Liver (tissue), 9 donors: Measurements from ENCODE around the gene PTBP3. TPM values are rescaled to one million over a fixed set of nuclear protein-coding genes. Genes with fewer than 3 reads are reported as not detected.

Experiments used
- DNase-seq: peaks from one replicate; pipeline ENCODE4 v3.0.0-alpha.2; 2017; ENCODE audit warnings: low spot score
- H3K27ac ChIP-seq, 2 donors: one replicate each; pipeline ENCODE4 v1.7.0; 2013; ENCODE audit warnings: inconsistent platforms in 2 of 2, low read length in 2 of 2, control low read depth in 1 of 2, low read depth in 1 of 2, mild to moderate bottlenecking in 1 of 2
- H3K27me3 ChIP-seq, 4 donors: one replicate each; pipeline versions ENCODE4 v1.6.1 to v1.7.0; 2013; ENCODE audit warnings: low read length in 3 of 4, inconsistent platforms in 1 of 4, mild to moderate bottlenecking in 1 of 4, moderate library complexity in 1 of 4; ENCODE audit not compliant: control insufficient read depth in 4 of 4, insufficient read depth in 4 of 4
- H3K36me3 ChIP-seq, 4 donors: one replicate each; pipeline versions ENCODE4 v1.6.1 to v1.7.0; 2013; ENCODE audit warnings: low read length in 3 of 4, mild to moderate bottlenecking in 3 of 4, low read depth in 1 of 4, moderate library complexity in 1 of 4; ENCODE audit not compliant: control insufficient read depth in 4 of 4, insufficient read depth in 3 of 4
- H3K4me1 ChIP-seq, 4 donors: one replicate each; pipeline versions ENCODE4 v1.6.1 to v1.7.0; 2013; ENCODE audit warnings: low read length in 3 of 4, mild to moderate bottlenecking in 3 of 4, moderate library complexity in 1 of 4; ENCODE audit not compliant: control insufficient read depth in 4 of 4, insufficient read depth in 4 of 4
- H3K4me3 ChIP-seq, 3 donors: one replicate each; pipeline versions ENCODE4 v1.6.1 to v1.7.0; 2013; ENCODE audit warnings: low read length in 3 of 3, control low read depth in 1 of 3, low read depth in 1 of 3, mild to moderate bottlenecking in 1 of 3
- H3K9ac ChIP-seq, 2 donors: one replicate each; pipeline ENCODE4 v1.7.0; 2013; ENCODE audit warnings: low read length in 2 of 2, mild to moderate bottlenecking in 2 of 2, moderate library complexity in 2 of 2, control low read depth in 1 of 2, low read depth in 1 of 2
- H3K9me3 ChIP-seq, 4 donors: one replicate each; pipeline versions ENCODE4 v1.6.1 to v1.7.0; 2013; ENCODE audit warnings: low read length in 3 of 4; ENCODE audit not compliant: control insufficient read depth in 4 of 4
- ATF3 ChIP-seq: IDR thresholded peaks from 2 replicates; pipeline ENCODE4 v1.6.1; 2016; ENCODE audit warnings: antibody characterized with exemption
- CTCF ChIP-seq: fragments of 150-350 bp; IDR thresholded peaks from 2 replicates; pipeline ENCODE4 v1.5.1; 2017; ENCODE audit warnings: improper control_type of control experiment, low read depth, low read length; ENCODE audit not compliant: missing input control
- EGR1 ChIP-seq, 2 donors: IDR thresholded peaks; 2 replicates each; pipeline ENCODE4 v1.6.1; 2016 to 2018; ENCODE audit warnings: antibody characterized with exemption in 2 of 2, low read depth in 2 of 2
- FOXA1 ChIP-seq: IDR thresholded peaks from 2 replicates; pipeline ENCODE4 v1.6.1; 2016; ENCODE audit warnings: antibody characterized with exemption
- FOXA2 ChIP-seq: IDR thresholded peaks from 2 replicates; pipeline ENCODE4 v1.6.1; 2016; ENCODE audit warnings: antibody characterized with exemption
- GABPA ChIP-seq, 2 donors: IDR thresholded peaks in 1 of 2; conservative IDR thresholded peaks in 1 of 2; 2 replicates each; pipeline ENCODE4 v1.6.1; 2016; ENCODE audit warnings: antibody characterized with exemption in 2 of 2, mild to moderate bottlenecking in 1 of 2, moderate library complexity in 1 of 2
- HNF4A ChIP-seq, 2 donors: conservative IDR thresholded peaks; 2 replicates each; pipeline ENCODE4 v1.6.1; 2016; ENCODE audit warnings: antibody characterized with exemption in 2 of 2, mild to moderate bottlenecking in 2 of 2
- HNF4G ChIP-seq: IDR thresholded peaks from 2 replicates; pipeline ENCODE4 v1.6.1; 2016; ENCODE audit warnings: antibody characterized with exemption
- JUND ChIP-seq, 2 donors: IDR thresholded peaks; 2 replicates each; pipeline ENCODE4 v1.6.1; 2016; ENCODE audit warnings: antibody characterized with exemption in 2 of 2
- MAX ChIP-seq: IDR thresholded peaks from 2 replicates; pipeline ENCODE4 v1.6.1; 2016; ENCODE audit warnings: antibody characterized with exemption
- NR2F2 ChIP-seq: IDR thresholded peaks from 2 replicates; pipeline ENCODE4 v1.6.1; 2016; ENCODE audit warnings: antibody characterized with exemption
- REST ChIP-seq: IDR thresholded peaks from 2 replicates; pipeline ENCODE4 v1.6.1; 2016; ENCODE audit warnings: antibody characterized with exemption, mild to moderate bottlenecking
- RXRA ChIP-seq, 2 donors: IDR thresholded peaks; 2 replicates each; pipeline ENCODE4 v1.6.1; 2017 to 2018; ENCODE audit warnings: antibody characterized with exemption in 2 of 2, mild to moderate bottlenecking in 1 of 2
- SP1 ChIP-seq: IDR thresholded peaks from 2 replicates; pipeline ENCODE4 v1.6.1; 2018; ENCODE audit warnings: antibody characterized with exemption, mild to moderate bottlenecking
- TAF1 ChIP-seq: conservative IDR thresholded peaks from 2 replicates; pipeline ENCODE4 v1.6.1; 2016; ENCODE audit warnings: antibody characterized with exemption, mild to moderate bottlenecking
- YY1 ChIP-seq: IDR thresholded peaks from 2 replicates; pipeline ENCODE4 v1.6.1; 2016; ENCODE audit warnings: antibody characterized with exemption, mild to moderate bottlenecking
- ZBTB33 ChIP-seq: IDR thresholded peaks from 2 replicates; pipeline ENCODE4 v1.6.1; 2016; ENCODE audit warnings: antibody characterized with exemption
- WGBS: extraction: QIAGEN DNeasy Blood & Tissue Kit; methylation state at CpG from one replicate; pipeline ENCODE4 v1.1.7; 2013; 5-methylcytosine and 5-hydroxymethylcytosine counted together
- polyA plus RNA-seq, 2 donors: library from polyadenylated mRNA; stranded (reverse) in 1 of 2; unstranded in 1 of 2; fragments of 200-250 nt in 1 of 2; fragments of >200 nt in 1 of 2; fragmentation: Nextera tagmentation in 1 of 2; extraction: Ambion mirVana in 1 of 2; gene quantifications; one replicate each; pipeline versions ENCODE4 v1.2.1 to v1.2.3, GENCODE V29; 2013 to 2015
- total RNA-seq, 2 donors: library from RNA; depleted of rRNA; stranded (reverse); fragments of >200 nt; gene quantifications; one replicate each; pipeline ENCODE4 v1.2.3, GENCODE V29; 2014
- donor health status: healthy.
- donor health status: healthy.
- donor health status: healthy.
- donor health status: healthy.
- donor health status: healthy.

PTBP3 gene
- total and polyA plus RNA-seq, 4 donors, result 4.3 to 34.1 (median 9.2) TPM

- Histone ChIP-seq H3K4me1 (no peaks in the 10 kb centered on the region), H3K27ac (no peak overlapping the region), H3K36me3 (no peaks in the 10 kb centered on the region), H3K9me3 (no peaks in the 10 kb centered on the region), H3K27me3 (no peaks in the 10 kb centered on the region), H3K4me3 (no peak overlapping the region), H3K9ac (no peak overlapping the region)
- TF ChIP-seq ATF3 (no peak), RXRA (IDR thresholded peaks at IDR 0.05) (no peak), CTCF (no peak), SP1 (no peak), FOXA2 (no peak), ZBTB33 (no peak), YY1 (no peak), FOXA1 (no peak), NR2F2 (no peak), GABPA (IDR thresholded peaks at IDR 0.05 in 1 of 2, conservative IDR thresholded peaks at IDR 0.05 in 1 of 2) (no peak)
- no peak for DNase-seq
- 75% methylated on average over 4 of the region's 4 CpGs for WGBS
Observed at GRCh38 chr9:112198646-112199045, 134.8 kb downstream of the PTBP3 start.

GRCh38 chr9:112194969-112195431, 138.4 kb downstream of the PTBP3 start:
- Histone ChIP-seq H3K4me1 (no peaks in the 10 kb centered on the region), H3K27me3 (no peaks in the 10 kb centered on the region), H3K36me3 (no peaks in the 10 kb centered on the region), H3K4me3 (no peak overlapping the region), H3K9ac (no peak overlapping the region), H3K27ac (no peak overlapping the region), H3K9me3 (no peaks in the 10 kb centered on the region)
- WGBS, result 88% methylated on average over 4 of the region's 4 CpGs
- DNase-seq, result no peak
- TF ChIP-seq HNF4A (conservative IDR thresholded peaks at IDR 0.05), result no peak
- TF ChIP-seq REST, result no peak
- no peak for TF ChIP-seq JUND (IDR thresholded peaks at IDR 0.05)
- TF ChIP-seq NR2F2, result no peak
- no peak for TF ChIP-seq EGR1 (IDR thresholded peaks at IDR 0.05; ENCODE audit: low read depth in 2 of 2)
- TF ChIP-seq YY1, result no peak
- no peak for TF ChIP-seq RXRA (IDR thresholded peaks at IDR 0.05)
- TF ChIP-seq HNF4G, result no peak
- no peak for TF ChIP-seq TAF1
- TF ChIP-seq FOXA2, result no peak
- TF ChIP-seq ZBTB33, result no peak
- no peak for TF ChIP-seq MAX
- no peak for TF ChIP-seq GABPA (IDR thresholded peaks at IDR 0.05 in 1 of 2, conservative IDR thresholded peaks at IDR 0.05 in 1 of 2)
